Psoas muscle (tissue), 8 donors: Measurements from ENCODE around the gene RTP5. TPM values are rescaled to one million over a fixed set of nuclear protein-coding genes. Genes with fewer than 3 reads are reported as not detected.

Experiments used
- ATAC-seq, 4 donors: fragments of 200-7000 bp; cut with Tn5 transposase; one replicate each; pipeline ENCODE4 v1.9.1; 2020; ENCODE audit warnings: moderate library complexity in 3 of 4, mild to moderate bottlenecking in 2 of 4
- DNase-seq, 2 donors: peaks; one replicate each; pipeline ENCODE4 v3.0.0-alpha.2; 2020
- H3K27ac ChIP-seq: fragments of 200-600 bp; one replicate; pipeline ENCODE4 v1.8.0; 2022
- H3K27me3 ChIP-seq, 3 donors: fragments of 200-600 bp in 1 of 3; one replicate each; pipeline versions ENCODE4 v1.6.1 to v1.8.0; 2013 to 2022; ENCODE audit warnings: low read length in 2 of 3, mild to moderate bottlenecking in 2 of 3, moderate library complexity in 1 of 3; ENCODE audit not compliant: insufficient read depth in 3 of 3
- H3K36me3 ChIP-seq, 2 donors: fragments of 200-600 bp in 1 of 2; one replicate each; pipeline versions ENCODE4 v1.6.1 to v1.8.0; 2013 to 2022; ENCODE audit warnings: low read depth in 1 of 2, mild to moderate bottlenecking in 1 of 2, moderate library complexity in 1 of 2; ENCODE audit not compliant: insufficient read depth in 1 of 2
- H3K4me1 ChIP-seq: fragments of 200-600 bp; one replicate; pipeline ENCODE4 v1.8.0; 2022
- H3K4me3 ChIP-seq: fragments of 200-600 bp; one replicate; pipeline ENCODE4 v1.8.0; 2022; ENCODE audit warnings: mild to moderate bottlenecking
- H3K9me3 ChIP-seq: fragments of 200-600 bp; one replicate; pipeline ENCODE4 v1.8.0; 2022
- WGBS, 3 donors: extraction: QIAGEN DNeasy Blood & Tissue Kit; methylation state at CpG; one replicate each; pipeline versions ENCODE4 v1.1.6 to v1.1.7; 2013; 5-methylcytosine and 5-hydroxymethylcytosine counted together
- intact Hi-C, 2 donors: fragments of 100-400 bp; cut with DNase I; formaldehyde crosslinking; loops; one replicate each; pipeline versions ENCODE4 v1.11.0 to v1.14.2; 2022
- polyA plus RNA-seq, 3 donors: library from polyadenylated mRNA; stranded (reverse); fragments of 200-250 nt; gene quantifications; one replicate each; pipeline ENCODE4 v1.2.3, GENCODE V29; 2013
- total RNA-seq, 4 donors: library from RNA; stranded (reverse); fragmentation: NEBNext Ultra II Directional in 2 of 4; extraction: Animal tissue kit (Norgen Biotek cat#: 25700) in 2 of 4; gene quantifications; one replicate each; pipeline versions ENCODE4 v1.2.1 to v1.2.4, GENCODE V29; 2021 to 2023
- TF ChIP-seq, protein P1 (sequence below): fragments of 200-600 bp; IDR thresholded peaks from one replicate; pipeline ENCODE4 v1.8.0; 2022; ENCODE audit warnings: antibody characterized with exemption
- donor health status: healthy with polysubstance abuse.
- donor health status: DM: no; HTN: no; CAD: no; lungs with moderate emphysema.
- donor health status: Bipolar disorder and iron deficiency.
- donor health status: healthy.
- donor health status: DM: yes; HTN: yes; CAD: no.
- donor health status: DM: no; HTN: no; CAD: no.
- donor health status: DM: no; HTN: no; CAD: no.
- donor health status: DM: yes; HTN: yes; CAD: no.

RTP5 gene
- total and polyA plus RNA-seq, 7 donors = 0.01 TPM; not detected in 6

DNA sequence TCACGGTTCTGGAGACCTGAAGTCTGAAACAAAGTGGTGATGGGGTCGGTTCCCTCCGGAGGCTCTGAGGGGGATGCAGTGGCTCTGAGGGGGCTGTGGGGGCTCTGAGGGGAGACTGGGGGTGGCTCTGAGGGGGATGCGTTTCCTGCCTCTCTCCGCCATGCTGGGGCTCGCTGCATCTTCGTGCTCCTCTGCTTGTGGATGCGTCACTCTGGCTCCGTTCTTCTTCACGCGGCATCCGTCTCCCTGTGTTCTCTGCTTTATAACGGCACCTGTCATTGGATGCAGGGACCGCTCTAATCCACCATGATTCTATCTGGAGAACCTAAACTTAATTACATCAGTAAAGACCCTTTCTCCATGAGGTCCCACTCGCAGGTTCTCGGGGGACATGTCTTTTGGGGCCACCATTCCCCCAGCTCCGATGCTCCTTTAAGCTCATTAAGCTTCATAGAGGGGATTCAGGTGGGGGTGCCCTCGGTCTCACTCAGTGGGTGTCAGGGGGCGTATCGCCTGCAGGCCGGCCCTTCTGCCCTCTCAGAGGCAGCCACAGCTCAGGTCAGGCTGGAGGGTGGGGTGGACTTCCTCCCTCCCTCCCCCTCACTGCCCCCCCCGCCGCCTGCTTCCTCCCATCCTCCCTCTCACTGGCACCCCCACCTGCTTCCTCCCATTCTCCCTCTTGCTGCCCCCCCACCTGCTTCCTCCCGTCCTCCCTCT lies 18.4 kb downstream of the RTP5 start:
- intact Hi-C loops = no loop called here
- DNase-seq = no peak

DNA sequence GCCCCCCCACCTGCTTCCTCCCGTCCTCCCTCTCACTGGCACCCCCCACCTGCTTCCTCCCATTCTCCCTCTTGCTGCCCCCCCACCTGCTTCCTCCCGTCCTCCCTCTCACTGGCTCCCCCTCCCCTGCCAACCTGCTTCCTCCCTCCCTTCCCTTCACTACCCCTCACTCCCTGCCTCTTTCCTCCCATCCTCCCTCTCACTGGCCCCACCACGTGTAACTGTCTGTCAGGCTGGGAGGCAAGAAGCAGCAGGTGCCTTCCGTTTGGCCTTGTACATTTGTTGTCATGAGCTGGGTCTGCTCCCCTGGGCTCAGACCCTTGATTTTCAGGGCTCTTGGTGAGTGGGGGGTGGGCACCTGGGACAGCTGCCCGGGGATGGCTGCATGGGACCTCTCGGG lies 19.1 kb downstream of the RTP5 start:
- H3K27me3 ChIP-seq = peaks cover 0 to 49% (median 7%) of the 10 kb centered on the region in 3 donors
- no peaks in the 10 kb centered on the region for H3K36me3 ChIP-seq
- intact Hi-C loops = no loop called here
- no peaks in the 10 kb centered on the region for H3K9me3 ChIP-seq
- 19 to 31% (median 27%) methylated on average over 4 to 5 of the region's 6 CpGs for WGBS, 3 donors
- ATAC-seq (no peak), DNase-seq (no peak)
- TF ChIP-seq, protein P1, sequence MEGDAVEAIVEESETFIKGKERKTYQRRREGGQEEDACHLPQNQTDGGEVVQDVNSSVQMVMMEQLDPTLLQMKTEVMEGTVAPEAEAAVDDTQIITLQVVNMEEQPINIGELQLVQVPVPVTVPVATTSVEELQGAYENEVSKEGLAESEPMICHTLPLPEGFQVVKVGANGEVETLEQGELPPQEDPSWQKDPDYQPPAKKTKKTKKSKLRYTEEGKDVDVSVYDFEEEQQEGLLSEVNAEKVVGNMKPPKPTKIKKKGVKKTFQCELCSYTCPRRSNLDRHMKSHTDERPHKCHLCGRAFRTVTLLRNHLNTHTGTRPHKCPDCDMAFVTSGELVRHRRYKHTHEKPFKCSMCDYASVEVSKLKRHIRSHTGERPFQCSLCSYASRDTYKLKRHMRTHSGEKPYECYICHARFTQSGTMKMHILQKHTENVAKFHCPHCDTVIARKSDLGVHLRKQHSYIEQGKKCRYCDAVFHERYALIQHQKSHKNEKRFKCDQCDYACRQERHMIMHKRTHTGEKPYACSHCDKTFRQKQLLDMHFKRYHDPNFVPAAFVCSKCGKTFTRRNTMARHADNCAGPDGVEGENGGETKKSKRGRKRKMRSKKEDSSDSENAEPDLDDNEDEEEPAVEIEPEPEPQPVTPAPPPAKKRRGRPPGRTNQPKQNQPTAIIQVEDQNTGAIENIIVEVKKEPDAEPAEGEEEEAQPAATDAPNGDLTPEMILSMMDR = no peak
- no peaks in the 10 kb centered on the region for H3K4me1 ChIP-seq
- H3K4me3 ChIP-seq = no peak overlapping the region
- H3K27ac ChIP-seq = no peak overlapping the region

More for the DNA sequence above, 18.4 kb downstream of the RTP5 start:
- TF ChIP-seq, protein P1 = no peak
- Histone ChIP-seq H3K4me3 (no peak overlapping the region), H3K27me3 (peaks cover 0 to 49% (median 7%) of the 10 kb centered on the region in 3 donors), H3K27ac (no peak overlapping the region), H3K4me1 (no peaks in the 10 kb centered on the region), H3K36me3 (no peaks in the 10 kb centered on the region), H3K9me3 (no peaks in the 10 kb centered on the region)
- no peak for ATAC-seq
- WGBS, 3 donors = 80 to 87% (median 86%) methylated on average over 20 to 23 of the region's 24 CpGs

DNA sequence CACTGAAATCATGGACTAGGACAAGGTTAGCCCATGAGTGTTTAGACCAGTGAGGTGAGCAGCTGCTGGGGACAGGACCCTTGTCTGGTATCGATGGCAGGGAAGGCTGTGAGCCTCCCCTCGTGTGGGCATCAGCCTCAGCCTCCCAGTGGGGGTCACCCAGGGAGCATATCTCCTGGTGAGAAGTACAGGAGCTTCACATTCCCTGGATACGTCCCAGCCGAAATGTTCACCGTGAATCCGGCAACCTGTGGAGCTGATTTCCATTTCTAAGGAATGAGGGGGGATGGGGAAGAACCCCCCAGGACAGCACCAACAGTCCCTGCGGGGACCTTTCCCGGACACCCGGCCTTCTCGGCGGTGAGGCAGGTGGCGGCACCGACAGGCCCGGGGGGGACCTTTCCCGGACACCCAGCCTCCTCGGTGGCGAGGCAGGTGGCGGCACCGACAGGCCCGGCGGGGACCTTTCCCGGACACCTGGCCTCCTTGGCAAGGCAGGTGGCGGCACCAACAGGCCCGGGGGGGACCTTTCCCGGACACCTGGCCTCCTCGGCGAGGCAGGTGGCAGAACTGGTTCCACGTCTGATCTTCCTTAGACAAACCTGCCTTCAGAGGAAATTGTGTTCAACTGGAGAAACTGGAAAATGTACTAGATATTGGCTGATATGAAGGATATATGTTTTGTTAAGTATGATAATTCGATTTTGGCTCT lies 21.2 kb downstream of the RTP5 start:
- no peak for ATAC-seq
- no peak for DNase-seq
- TF ChIP-seq, protein P1 = no peak
- WGBS, 3 donors = 88 to 93% (median 93%) methylated on average over 29 of the region's 29 CpGs
- Histone ChIP-seq H3K27me3 (peaks cover 0 to 38% (median 6%) of the 10 kb centered on the region in 3 donors), H3K27ac (no peak overlapping the region), H3K4me3 (no peak overlapping the region), H3K36me3 (no peaks in the 10 kb centered on the region), H3K9me3 (no peaks in the 10 kb centered on the region), H3K4me1 (no peaks in the 10 kb centered on the region)
- intact Hi-C loops = no loop called here

DNA sequence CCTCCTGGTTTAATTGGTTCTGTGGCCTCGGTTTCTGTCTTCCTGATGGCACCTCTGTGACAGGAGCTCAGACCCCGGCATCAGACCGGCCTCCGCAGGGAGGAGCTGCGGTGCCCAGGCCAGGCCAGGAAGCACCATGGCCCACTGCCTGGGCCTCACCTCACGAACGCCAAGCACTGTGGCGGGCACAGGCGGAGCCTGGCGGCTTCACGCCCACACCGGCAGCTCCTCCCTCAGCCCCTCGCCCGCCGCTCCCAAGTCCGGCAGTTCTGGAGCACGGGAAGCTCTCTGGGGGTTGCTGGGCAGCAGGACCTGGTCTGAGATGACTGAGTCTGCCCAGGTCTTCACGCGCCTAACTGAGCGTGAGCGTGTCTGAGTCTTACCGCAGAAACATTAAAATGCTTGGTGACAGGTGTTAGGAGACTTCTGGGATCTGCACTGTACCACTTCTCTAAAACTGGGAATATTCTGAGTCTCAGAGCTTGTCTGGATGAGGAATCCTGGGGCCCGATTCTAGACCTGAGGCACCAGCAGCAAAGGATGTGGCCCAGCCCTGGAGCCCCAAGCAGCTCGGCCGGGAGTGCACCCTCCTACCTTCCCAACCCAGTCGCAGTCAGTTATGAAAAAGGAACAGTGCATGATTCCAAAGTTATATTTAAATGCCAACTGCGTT lies 21.9 kb downstream of the RTP5 start:
- ATAC-seq = peak in 2 of 4 donors; percentile 15 to 20
- DNase-seq = peak in 1 of 2 donors; percentile 53
- no peaks in the 10 kb centered on the region for H3K9me3 ChIP-seq
- no peaks in the 10 kb centered on the region for H3K4me1 ChIP-seq
- WGBS, 3 donors = 78 to 82% (median 80%) methylated on average over 22 to 27 of the region's 27 CpGs
- H3K27me3 ChIP-seq = peaks cover 0 to 35% (median 2%) of the 10 kb centered on the region in 3 donors
- no peaks in the 10 kb centered on the region for H3K36me3 ChIP-seq
- H3K4me3 ChIP-seq = no peak overlapping the region
- TF ChIP-seq, protein P1 = no peak
- no peak overlapping the region for H3K27ac ChIP-seq
- intact Hi-C loops = no loop called here
